HepG2 (cell line): ENCODE measurements around the gene RAPGEFL1. TPM values are rescaled to one million over a fixed set of nuclear protein-coding genes. Genes with fewer than 3 reads are reported as not detected.

Source experiments
- ATAC-seq: fragments of 200-7000 bp; cut with Tn5 transposase; 3 replicates; pipeline ENCODE4 v1.9.1; 2020; ENCODE audit warnings: mild to moderate bottlenecking, moderate library complexity
- BruUV-seq: library from RNA; stranded (reverse); fragments of 400-500 nt; replicated peaks from 2 replicates; lab custom pipeline; 2021; lab: Mats Ljungman, UMichigan
- CTCF ChIA-PET: fragments of 300-600 bp; formaldehyde crosslinking; extraction: SDS; loops from one replicate; lab custom pipeline; 2021; ENCODE audit warnings: low total read pairs, inconsistent platforms, low intra/inter-chr PET ratio; lab: Yijun Ruan, JAX
- POLR2A ChIA-PET: fragments of 350-600 bp; sonication (Branson Sonifier 250); formaldehyde crosslinking; loops from one replicate; lab custom pipeline; 2020; ENCODE audit warnings: antibody characterized with exemption, inconsistent platforms; lab: Yijun Ruan, JAX
- DNase-seq: peaks from one replicate; pipeline ENCODE4 v3.0.0-alpha.2; 2015; ENCODE audit warnings: low spot score
- FAIRE-seq: peaks from 3 replicates; lab custom pipeline; 2011; peaks lifted over from hg19 to GRCh38; lab: Jason Lieb, UNC
- H2AFZ ChIP-seq: one replicate; pipeline ENCODE4 v1.6.1; 2011; ENCODE audit warnings: low read length, inconsistent platforms
- H3K27ac ChIP-seq: fragments of 300-600 bp; 3 replicates; pipeline ENCODE4 v1.8.0; 2011; ENCODE audit warnings: mixed run types, mild to moderate bottlenecking, mixed read lengths, low read length, inconsistent platforms; ENCODE audit not compliant: insufficient read depth; ENCODE audit errors: extremely low read length
- H3K27me3 ChIP-seq, 2 experiments: fragments of 200-600 bp in 1 of 2; 2 replicates in 1 of 2; 3 replicates in 1 of 2; pipeline versions ENCODE4 v1.6.0 to v1.8.0; 2011; ENCODE audit warnings: low read length in 2 of 2, mild to moderate bottlenecking in 2 of 2, moderate library complexity in 2 of 2, inconsistent platforms in 1 of 2; ENCODE audit not compliant: insufficient read depth in 2 of 2, control insufficient read depth in 1 of 2
- H3K36me3 ChIP-seq, 2 experiments: fragments of 200-600 bp in 1 of 2; replicated peaks in 1 of 2; 2 replicates in 1 of 2; 3 replicates in 1 of 2; pipeline versions ENCODE4 v1.5.1 to v1.8.0; 2011; ENCODE audit warnings: low read length in 2 of 2, inconsistent platforms in 1 of 2; ENCODE audit not compliant: insufficient read depth in 2 of 2, control insufficient read depth in 1 of 2
- H3K4me1 ChIP-seq: 2 replicates; pipeline ENCODE4 v1.5.1; 2012; ENCODE audit warnings: low read length, inconsistent platforms; ENCODE audit not compliant: insufficient read depth
- H3K4me2 ChIP-seq: 2 replicates; pipeline ENCODE4 v1.6.0; 2011; ENCODE audit warnings: low read depth, low read length, inconsistent platforms
- H3K4me3 ChIP-seq, 3 experiments: fragments of 200-600 bp in 1 of 3; sonication (generic), shearing (Covaris generic) in 1 of 3; replicated peaks in 1 of 3; 2 replicates each; pipeline ENCODE4 v1.5.1; 2011 to 2016; ENCODE audit warnings: low read length in 3 of 3, inconsistent platforms in 2 of 3, low read depth in 2 of 3, mild to moderate bottlenecking in 2 of 3, control low read depth in 1 of 3, mixed read lengths in 1 of 3; ENCODE audit not compliant: insufficient read depth in 1 of 3
- H3K79me2 ChIP-seq: one replicate; pipeline ENCODE4 v1.6.1; 2011; ENCODE audit warnings: low read length, inconsistent platforms; ENCODE audit not compliant: insufficient read depth
- H3K9ac ChIP-seq: 2 replicates; pipeline ENCODE4 v1.6.0; 2011; ENCODE audit warnings: mild to moderate bottlenecking, low read depth, low read length, inconsistent platforms; ENCODE audit not compliant: insufficient read depth
- H3K9me3 ChIP-seq: 2 replicates; pipeline ENCODE4 v1.5.1; 2012; ENCODE audit warnings: mild to moderate bottlenecking, low read length
- H4K20me1 ChIP-seq: 2 replicates; pipeline ENCODE4 v1.6.0; 2011; ENCODE audit warnings: inconsistent platforms, mild to moderate bottlenecking, low read length, moderate library complexity; ENCODE audit not compliant: insufficient read depth
- HNF4G ChIP-seq, 2 experiments: sonication (generic) in 1 of 2; formaldehyde crosslinking in 1 of 2; IDR thresholded peaks; 2 replicates each; pipeline versions ENCODE4 v1.4.0 to v1.6.1; 2011 to 2020; ENCODE audit warnings: borderline replicate concordance in 2 of 2, low read depth in 2 of 2, mild to moderate bottlenecking in 2 of 2, low read length in 1 of 2, missing genetic modification reagents in 1 of 2, moderate library complexity in 1 of 2
- SALL2 ChIP-seq: sonication (generic); formaldehyde crosslinking; IDR thresholded peaks from 2 replicates; pipeline ENCODE4 v1.8.1; 2023; ENCODE audit warnings: mild to moderate bottlenecking, missing genetic modification reagents, inconsistent platforms
- TEAD3 ChIP-seq: optimal IDR thresholded peaks from 2 replicates; pipeline ENCODE3; 2016; ENCODE audit warnings: borderline replicate concordance
- ZBTB3 ChIP-seq: sonication (generic); formaldehyde crosslinking; IDR thresholded peaks from 2 replicates; pipeline ENCODE4 v1.4.0; 2020; ENCODE audit warnings: low read depth, mild to moderate bottlenecking, moderate library complexity, missing genetic modification reagents, borderline replicate concordance
- ZFP82 ChIP-seq: sonication (generic); formaldehyde crosslinking; IDR thresholded peaks from 2 replicates; pipeline ENCODE4 v1.5.1; 2020; ENCODE audit warnings: mild to moderate bottlenecking, missing genetic modification reagents, borderline replicate concordance
- ZNF687 ChIP-seq: sonication (generic); formaldehyde crosslinking; IDR thresholded peaks from 2 replicates; pipeline ENCODE4 v1.5.1; 2020; ENCODE audit warnings: mild to moderate bottlenecking, missing genetic modification reagents, moderate library complexity
- ZNF713 ChIP-seq: sonication (generic); formaldehyde crosslinking; IDR thresholded peaks from 2 replicates; pipeline ENCODE4 v1.4.0; 2020; ENCODE audit warnings: mild to moderate bottlenecking, missing genetic modification reagents
- WGBS: methylation state at CpG from one replicate; pipeline ENCODE4 v1.1.6; 2017; ENCODE audit warnings: low lambda C conversion rate; 5-methylcytosine and 5-hydroxymethylcytosine counted together
- in situ Hi-C: cut with HindIII; loops from 2 replicates; pipeline ENCODE4 v1.10.0; 2017; ENCODE audit warnings: low pct_unique_long_range_greater_than_20kb; ENCODE audit not compliant: extremely low pct_ligation_motif_present
- intact Hi-C: fragments of 100-400 bp; cut with micrococcal nuclease; formaldehyde crosslinking; loops from one replicate; pipeline ENCODE4 v1.10.0; 2022; ENCODE audit not compliant: unreplicated experiment
- polyA plus RNA-seq, 8 experiments: library from polyadenylated mRNA; depleted of rRNA in 3 of 8; stranded (reverse) in 7 of 8; unstranded in 1 of 8; fragments of >200 nt; fragmentation: Illumina TruSeq in 4 of 8; extraction: Trizol in 4 of 8; gene quantifications; 2 replicates each; pipeline versions ENCODE4 v1.2.1 to v1.2.3, GENCODE V29; 2011 to 2016; ENCODE audit warnings: low read depth in 4 of 8, missing spikeins in 1 of 8, mixed read lengths in 1 of 8; ENCODE audit not compliant: insufficient read depth in 1 of 8
- total RNA-seq, 5 experiments: library from RNA; depleted of rRNA; stranded (reverse); fragments of >200 nt; fragmentation: Illumina TruSeq; extraction: Trizol; gene quantifications; 2 replicates each; pipeline ENCODE4 v1.2.3, GENCODE V29; 2016; ENCODE audit warnings: low read depth in 1 of 5

The RAPGEFL1 gene
- total and polyA plus RNA-seq, 2 of the 13 experiments (the other 11 are each of a cell fraction or from before 2014, with no cell fraction given): 4.5 to 7.8 TPM

DNA sequence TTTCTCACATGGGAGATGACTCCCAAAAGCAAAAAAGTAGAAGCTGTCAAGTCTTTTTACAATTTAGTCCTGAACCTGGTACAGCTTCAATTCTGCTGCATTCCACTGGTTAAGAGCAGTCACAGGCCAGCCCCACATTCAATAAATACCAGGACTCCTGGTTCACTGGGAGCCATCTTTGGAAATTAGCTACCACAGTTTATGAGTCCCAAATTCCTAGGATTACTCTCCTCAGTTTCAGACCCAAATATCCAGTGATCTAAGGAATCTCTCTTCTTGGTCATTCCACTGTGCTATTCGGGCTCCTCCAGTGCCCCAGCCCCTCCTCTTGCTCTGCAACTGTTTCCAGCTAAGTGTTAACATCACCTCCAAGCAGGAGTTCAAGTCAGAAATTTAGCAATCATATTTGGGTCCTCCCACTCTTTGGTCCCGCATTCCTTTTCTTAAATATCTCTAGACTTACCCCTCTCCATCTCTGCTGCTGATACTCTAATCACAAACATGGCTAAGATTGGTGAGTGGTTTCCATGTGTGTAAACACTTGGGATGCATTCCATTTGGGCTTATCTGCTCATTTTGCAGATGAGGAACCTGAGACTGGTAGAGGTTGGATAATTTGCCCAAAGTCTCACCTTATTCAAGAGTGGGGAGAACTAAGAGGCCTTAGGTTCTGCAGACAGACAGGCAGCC is 32.3 kb downstream of the RAPGEFL1 start:
- POLR2A ChIA-PET: interaction anchor here (2.2 kb wide), 1 partner anchor 9 kb away, joined by 12 read pairs; the partner anchor contains the start of gene WIPF2
- H3K79me2 ChIP-seq: no peaks in the 10 kb centered on the region
- BruUV-seq: no TSS peak
- no peaks in the 10 kb centered on the region for H3K9me3 ChIP-seq
- no peak for FAIRE-seq
- no peak for DNase-seq
- 0 out of 2 replicates have a peak overlapping the region, but pooled peaks have one; percentile 16 for H3K4me2 ChIP-seq
- TF ChIP-seq TEAD3 (CRISPR knock-in tag) (peak; percentile 46), ZNF713 (CRISPR knock-in tag) (no peak), ZBTB3 (CRISPR knock-in tag) (no peak), SALL2 (CRISPR knock-in tag) (no peak), HNF4G (IDR thresholded peaks at IDR 0.05; ENCODE audit: borderline replicate concordance, low read depth, low read length) (no peak), HNF4G (CRISPR knock-in tag; IDR thresholded peaks at IDR 0.05; ENCODE audit: borderline replicate concordance, low read depth) (no peak), ZNF687 (CRISPR knock-in tag) (no peak), ZFP82 (CRISPR knock-in tag) (no peak)
- TF ChIP-seq, all 625 proteins: peak for 1
- Histone ChIP-seq H3K4me1 (peaks cover 57% of the 10 kb centered on the region), H2AFZ (no peak overlapping the region), H3K27me3 (no peaks in the 10 kb centered on the region), H3K9ac (no peak overlapping the region), H3K36me3 (no peaks in the 10 kb centered on the region), H4K20me1 (no peaks in the 10 kb centered on the region), H3K4me3 (no peak overlapping the region), H3K27ac (no peak overlapping the region)
- intact Hi-C loops (no loop called here), in situ Hi-C loops (loop anchor here (10.0 kb wide), 1 partner anchor 145 kb away; no protein-coding TSS in a partner anchor)
- CTCF ChIA-PET: no interaction called here
- 6% methylated on average over 2 of the region's 2 CpGs for WGBS
- ATAC-seq: peak; percentile 36
